Endothelial cell of umbilical vein (primary cell): ENCODE results near the gene ZFPM1. TPM values are rescaled to one million over a fixed set of nuclear protein-coding genes. Genes with fewer than 3 reads are reported as not detected.

Experiments used
- BruUV-seq: library from RNA; stranded (reverse); fragments of 400-500 nt; replicated peaks from 2 replicates; lab custom pipeline; 2021; lab: Mats Ljungman, UMichigan
- CTCF ChIA-PET: fragments of 300-600, 350-600 bp; sonication (Branson Sonifier 250); formaldehyde crosslinking; loops from one replicate; lab custom pipeline; 2021; ENCODE audit warnings: antibody characterized with exemption, inconsistent platforms; lab: Charles Lee
- POLR2A ChIA-PET: fragments of 300-600, 350-600 bp; sonication (Branson Sonifier 250); formaldehyde crosslinking; loops from one replicate; lab custom pipeline; 2021; ENCODE audit warnings: antibody characterized with exemption, inconsistent platforms; lab: Charles Lee
- DNase-seq: peaks from one replicate; pipeline ENCODE4 v3.0.0-alpha.2; 2011; ENCODE audit warnings: low read depth, low spot score
- FAIRE-seq: peaks from 2 replicates; lab custom pipeline; 2011; peaks lifted over from hg19 to GRCh38; lab: Jason Lieb, UNC
- H2AFZ ChIP-seq: 2 replicates; pipeline ENCODE4 v1.6.0; 2012; ENCODE audit warnings: low read depth, low read length, control low read depth, inconsistent platforms
- H3K27ac ChIP-seq: 2 replicates; pipeline ENCODE4 v1.5.1; 2011; ENCODE audit warnings: low read depth, mild to moderate bottlenecking, control low read depth, low read length, moderate library complexity; ENCODE audit not compliant: insufficient read depth
- H3K27me3 ChIP-seq, 2 experiments: 2 replicates each; pipeline versions ENCODE4 v1.6.0 to v1.6.1; 2011; ENCODE audit warnings: low read length in 2 of 2, mixed read lengths in 1 of 2; ENCODE audit not compliant: control insufficient read depth in 2 of 2, insufficient read depth in 2 of 2
- H3K36me3 ChIP-seq, 2 experiments: 2 replicates in 1 of 2; 3 replicates in 1 of 2; pipeline ENCODE4 v1.5.1; 2011; ENCODE audit warnings: low read length in 2 of 2, mild to moderate bottlenecking in 1 of 2, moderate library complexity in 1 of 2; ENCODE audit not compliant: control insufficient read depth in 2 of 2, insufficient read depth in 2 of 2; ENCODE audit errors: extremely low read depth in 1 of 2
- H3K4me1 ChIP-seq: 3 replicates; pipeline ENCODE4 v1.5.1; 2011; ENCODE audit warnings: mild to moderate bottlenecking, low read length; ENCODE audit not compliant: control insufficient read depth, insufficient read depth; ENCODE audit errors: extremely low read depth
- H3K4me2 ChIP-seq: 2 replicates; pipeline ENCODE4 v1.6.1; 2011; ENCODE audit warnings: low read length, control low read depth, mixed read lengths; ENCODE audit not compliant: insufficient read depth
- H3K4me3 ChIP-seq, 3 experiments: fragments of 200-600 bp in 1 of 3; sonication (generic), shearing (Covaris generic) in 1 of 3; replicated peaks in 1 of 3; 2 replicates each; pipeline ENCODE4 v1.5.1; 2011 to 2016; ENCODE audit warnings: control low read depth in 3 of 3, low read length in 3 of 3, mild to moderate bottlenecking in 2 of 3, inconsistent platforms in 1 of 3, low read depth in 1 of 3, moderate library complexity in 1 of 3; ENCODE audit not compliant: insufficient read depth in 1 of 3
- H3K79me2 ChIP-seq: 2 replicates; pipeline ENCODE4 v1.6.0; 2012; ENCODE audit warnings: low read length, inconsistent platforms; ENCODE audit not compliant: control insufficient read depth, insufficient read depth
- H3K9ac ChIP-seq: replicated peaks from 2 replicates; pipeline ENCODE3; 2011; ENCODE audit warnings: low read length, control low read depth; ENCODE audit not compliant: insufficient read depth; ENCODE audit errors: extremely low read depth
- H3K9me1 ChIP-seq: replicated peaks from 3 replicates; pipeline ENCODE4 v1.6.0; 2011; ENCODE audit warnings: mild to moderate bottlenecking, low read length; ENCODE audit not compliant: control insufficient read depth, insufficient read depth; ENCODE audit errors: extremely low read depth
- H3K9me3 ChIP-seq: replicated peaks from 2 replicates; pipeline ENCODE4 v1.5.1; 2012; ENCODE audit warnings: low read length, inconsistent platforms; ENCODE audit not compliant: control insufficient read depth, insufficient read depth
- H4K20me1 ChIP-seq: replicated peaks from 2 replicates; pipeline ENCODE3; 2011; ENCODE audit warnings: mild to moderate bottlenecking, low read length; ENCODE audit not compliant: control insufficient read depth, insufficient read depth; ENCODE audit errors: extremely low read depth
- CTCF ChIP-seq, 2 donors: IDR thresholded peaks; 1 replicate in 1 of 2; 2 replicates in 1 of 2; pipeline ENCODE4 v1.5.1; 2011; ENCODE audit warnings: low read length in 2 of 2, mild to moderate bottlenecking in 2 of 2, moderate library complexity in 2 of 2, control low read depth in 1 of 2, inconsistent platforms in 1 of 2, low read depth in 1 of 2; ENCODE audit not compliant: insufficient read depth in 1 of 2; ENCODE audit errors: extremely low read depth in 1 of 2
- EZH2 ChIP-seq: IDR thresholded peaks from 2 replicates; pipeline ENCODE4 v1.6.1; 2012; ENCODE audit warnings: borderline replicate concordance, low read depth, mild to moderate bottlenecking, moderate library complexity, low read length, inconsistent platforms; ENCODE audit not compliant: severe bottlenecking
- FOS ChIP-seq: IDR thresholded peaks from 2 replicates; pipeline ENCODE4 v1.6.1; 2011; ENCODE audit warnings: mild to moderate bottlenecking, low read length, moderate library complexity, borderline replicate concordance; ENCODE audit not compliant: insufficient read depth
- GATA2 ChIP-seq: IDR thresholded peaks from 2 replicates; pipeline ENCODE4 v1.7.0; 2011; ENCODE audit warnings: low read depth, mild to moderate bottlenecking, moderate library complexity, mixed read lengths, low read length; ENCODE audit not compliant: insufficient read length, insufficient read depth
- JUN ChIP-seq: IDR thresholded peaks from 2 replicates; pipeline ENCODE4 v1.6.1; 2011; ENCODE audit warnings: borderline replicate concordance, low read depth; ENCODE audit not compliant: insufficient read length, insufficient read depth
- MAX ChIP-seq: IDR thresholded peaks from 2 replicates; pipeline ENCODE4 v1.6.1; 2011; ENCODE audit not compliant: insufficient read depth, insufficient read length
- MYC ChIP-seq: IDR thresholded peaks from one replicate; pipeline ENCODE4 v1.6.1; 2011; ENCODE audit warnings: mild to moderate bottlenecking, low read depth, low read length
- POLR2A ChIP-seq: IDR thresholded peaks from 2 replicates; pipeline ENCODE4 v1.6.1; 2012; ENCODE audit warnings: low read depth, mild to moderate bottlenecking, control low read depth, low read length
- POLR2AphosphoS5 ChIP-seq: IDR thresholded peaks from 2 replicates; pipeline ENCODE4 v1.6.1; 2012; ENCODE audit warnings: low read depth, mild to moderate bottlenecking, control low read depth, low read length, moderate library complexity; ENCODE audit not compliant: insufficient read depth
- dilution Hi-C: fragments of 300-500 bp; cut with MboI; formaldehyde crosslinking; loops from one replicate; pipeline ENCODE4 v1.15.0; 2019; ENCODE audit warnings: low sequenced_read_pairs; ENCODE audit not compliant: extremely low pct_ligation_motif_present
- intact Hi-C: fragments of 100-400 bp; cut with micrococcal nuclease; formaldehyde crosslinking; loops from one replicate; pipeline ENCODE4 v1.10.0; 2022
- polyA plus RNA-seq, 4 experiments: library from polyadenylated mRNA; depleted of rRNA in 3 of 4; stranded (reverse) in 3 of 4; unstranded in 1 of 4; fragments of >200 nt; gene quantifications; 2 replicates each; pipeline versions ENCODE4 v1.2.1 to v1.2.3, GENCODE V29; 2011 to 2012; ENCODE audit warnings: missing spikeins in 1 of 4
- total RNA-seq: library from RNA; stranded (reverse); gene quantifications from 2 replicates; pipeline ENCODE4 v1.2.3, GENCODE V29; 2021

Gene ZFPM1
- total and polyA plus RNA-seq, 2 donors (not counting 3 experiments of a cell fraction or from before 2014, with no cell fraction given), result 0.37 to 7.5 TPM

DNA sequence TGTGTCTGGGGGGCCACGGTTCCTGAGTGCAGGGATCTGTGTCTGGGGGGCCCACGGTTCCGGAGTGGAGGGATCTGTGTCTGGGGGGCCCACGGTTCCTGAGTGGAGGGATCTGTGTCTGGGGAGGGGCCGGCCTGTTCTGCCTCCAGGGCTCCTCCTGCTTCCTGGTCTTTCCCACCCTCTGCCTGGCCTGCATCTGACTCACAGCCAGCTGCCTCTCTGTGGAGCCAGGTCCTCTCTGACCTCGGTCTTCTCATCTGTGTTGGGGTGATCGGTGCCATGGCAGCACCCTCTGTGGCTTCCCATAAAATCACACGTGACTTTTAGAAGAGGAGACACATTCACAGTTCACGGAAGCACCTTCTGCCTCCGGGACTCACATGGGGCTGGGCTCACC lies 50.3 kb downstream of the ZFPM1 start:
- Histone ChIP-seq H3K9me3 (no peaks in the 10 kb centered on the region), H4K20me1 (no peaks in the 10 kb centered on the region), H3K9ac (no peak overlapping the region), H3K4me3 (no peak overlapping the region), H3K27me3 (no peaks in the 10 kb centered on the region), H3K36me3 (no peaks in the 10 kb centered on the region), H3K4me1 (peaks cover 17% of the 10 kb centered on the region), H3K4me2 (no peak overlapping the region), H3K9me1 (no peaks in the 10 kb centered on the region), H3K27ac (peak overlapping the region; percentile 20), H3K79me2 (no peaks in the 10 kb centered on the region), H2AFZ (no peak overlapping the region)
- POLR2A ChIA-PET, result interaction anchor here (1.0 kb wide), 1 partner anchor 51 kb away, joined by 4 read pairs; the partner anchor contains the start of gene ZFPM1
- dilution Hi-C loops (no loop called here), intact Hi-C loops (loop anchor here (5.0 kb wide), 1 partner anchor 46 kb away; no protein-coding TSS in a partner anchor)
- peak; percentile 40 for DNase-seq
- CTCF ChIA-PET, result interaction anchor here (1.4 kb wide), 1 partner anchor 38 kb away, joined by 3 read pairs; no protein-coding TSS in a partner anchor
- BruUV-seq, result no TSS peak
- FAIRE-seq, result no peak
- TF ChIP-seq EZH2, result no peak
- no peak for TF ChIP-seq CTCF (IDR thresholded peaks at IDR 0.05; ENCODE audit: extremely low read depth in 1 of 2, insufficient read depth in 1 of 2, low read depth in 1 of 2, low read length in 2 of 2)
- no peak for TF ChIP-seq JUN
- no peak for TF ChIP-seq GATA2
- no peak for TF ChIP-seq POLR2AphosphoS5
- no peak for TF ChIP-seq MYC
- TF ChIP-seq POLR2A, result no peak
- no peak for TF ChIP-seq FOS
- no peak for TF ChIP-seq MAX
